SK-N-SH treated with all-trans-retinoic acid at 6 μM for 48 hours (cell line): ENCODE results near the gene ADAMTSL1.

ENCODE experiments used
- ATAC-seq: fragments of 200-7000 bp; cut with Tn5 transposase; 3 replicates; pipeline ENCODE4 v1.9.1; 2020; ENCODE audit warnings: mild to moderate bottlenecking, moderate library complexity
- ARNTL ChIP-seq: fragments of 450-650 bp; formaldehyde crosslinking; IDR thresholded peaks from 2 replicates; pipeline ENCODE4 v1.5.0; 2020; ENCODE audit warnings: low read depth, mild to moderate bottlenecking, moderate library complexity, borderline replicate concordance
- CREB5 ChIP-seq: fragments of 250-450 bp; sonication (Bioruptor Pico); IDR thresholded peaks from 2 replicates; pipeline ENCODE4 v1.5.1; 2020; ENCODE audit warnings: low read depth, mild to moderate bottlenecking, moderate library complexity
- CSDC2 ChIP-seq: fragments of 250-450 bp; sonication (Bioruptor Pico); IDR thresholded peaks from 2 replicates; pipeline ENCODE4 v1.5.0; 2020; ENCODE audit warnings: mild to moderate bottlenecking, moderate library complexity
- ESRRG ChIP-seq: fragments of 250-450 bp; sonication (Bioruptor Pico); IDR thresholded peaks from 2 replicates; pipeline ENCODE4 v1.6.1; 2021; ENCODE audit warnings: mild to moderate bottlenecking
- GLIS3 ChIP-seq: fragments of 250-450 bp; sonication (Bioruptor Pico); IDR thresholded peaks from 2 replicates; pipeline ENCODE4 v1.5.0; 2020; ENCODE audit warnings: mild to moderate bottlenecking, moderate library complexity
- ISL1 ChIP-seq: fragments of 250-450 bp; sonication (Bioruptor Pico); IDR thresholded peaks from 2 replicates; pipeline ENCODE4 v2.1.2; 2022; ENCODE audit warnings: mild to moderate bottlenecking, moderate library complexity
- OSR1 ChIP-seq: fragments of 250-450 bp; sonication (Bioruptor Pico); IDR thresholded peaks from 2 replicates; pipeline ENCODE4 v1.8.0; 2022; ENCODE audit warnings: moderate library complexity, mild to moderate bottlenecking, inconsistent platforms
- PATZ1 ChIP-seq: fragments of 250-450 bp; sonication (Bioruptor Pico); IDR thresholded peaks from 2 replicates; pipeline ENCODE4 v1.8.0; 2020; ENCODE audit warnings: mild to moderate bottlenecking, moderate library complexity, borderline replicate concordance
- PPARA ChIP-seq: fragments of 250-450 bp; sonication (Bioruptor Pico); IDR thresholded peaks from 2 replicates; pipeline ENCODE4 v1.5.0; 2020; ENCODE audit warnings: mild to moderate bottlenecking, borderline replicate concordance
- RARB ChIP-seq: fragments of 250-450 bp; sonication (Bioruptor Pico); IDR thresholded peaks from 2 replicates; pipeline ENCODE4 v1.8.0; 2021; ENCODE audit warnings: mild to moderate bottlenecking, moderate library complexity
- SNAI2 ChIP-seq: fragments of 250-450 bp; sonication (Bioruptor Pico); IDR thresholded peaks from 2 replicates; pipeline ENCODE4 v1.5.0; 2020; ENCODE audit warnings: mild to moderate bottlenecking, moderate library complexity
- TCF4 ChIP-seq: fragments of 250-450 bp; sonication (Bioruptor Pico); IDR thresholded peaks from 2 replicates; pipeline ENCODE4 v1.8.0; 2021; ENCODE audit warnings: mild to moderate bottlenecking, moderate library complexity, borderline replicate concordance
- TOX ChIP-seq: fragments of 250-450 bp; sonication (Bioruptor Pico); IDR thresholded peaks from 2 replicates; pipeline ENCODE4 v1.8.0; 2021; ENCODE audit warnings: mild to moderate bottlenecking, moderate library complexity, borderline replicate concordance
- TSHZ2 ChIP-seq: fragments of 250-450 bp; sonication (Bioruptor Pico); IDR thresholded peaks from 2 replicates; pipeline ENCODE4 v1.5.0; 2020; ENCODE audit warnings: mild to moderate bottlenecking, moderate library complexity
- ZC3H10 ChIP-seq: fragments of 250-450 bp; sonication (Bioruptor Pico); IDR thresholded peaks from 2 replicates; pipeline ENCODE4 v1.5.1; 2021; ENCODE audit warnings: mild to moderate bottlenecking, moderate library complexity
- ZFP3 ChIP-seq: fragments of 250-450 bp; sonication (Bioruptor Pico); IDR thresholded peaks from 2 replicates; pipeline ENCODE4 v1.5.0; 2020; ENCODE audit warnings: mild to moderate bottlenecking, moderate library complexity
- ZFP30 ChIP-seq: fragments of 450-650 bp; formaldehyde crosslinking; IDR thresholded peaks from 2 replicates; pipeline ENCODE4 v1.5.0; 2022; ENCODE audit warnings: mild to moderate bottlenecking, moderate library complexity
- ZNF565 ChIP-seq: fragments of 450-650 bp; formaldehyde crosslinking; conservative IDR thresholded peaks from 2 replicates; pipeline ENCODE4 v1.5.0; 2020; ENCODE audit warnings: low read depth, mild to moderate bottlenecking, moderate library complexity
- ZNF70 ChIP-seq: fragments of 450-650 bp; formaldehyde crosslinking; IDR thresholded peaks from 2 replicates; pipeline ENCODE4 v1.5.0; 2020; ENCODE audit warnings: mild to moderate bottlenecking, moderate library complexity
- ZNF8 ChIP-seq: fragments of 450-650 bp; formaldehyde crosslinking; IDR thresholded peaks from 2 replicates; pipeline ENCODE4 v1.5.0; 2020; ENCODE audit warnings: mild to moderate bottlenecking, moderate library complexity
- TF ChIP-seq, protein P1 (sequence below): fragments of 250-450 bp; sonication (Bioruptor Pico); IDR thresholded peaks from 2 replicates; pipeline ENCODE4 v1.8.0; 2021; ENCODE audit warnings: low read depth, mild to moderate bottlenecking, moderate library complexity, borderline replicate concordance
- TF ChIP-seq, protein P2 (sequence below): fragments of 250-450 bp; sonication (Bioruptor Pico); IDR thresholded peaks from 2 replicates; pipeline ENCODE4 v1.5.1; 2021; ENCODE audit warnings: mild to moderate bottlenecking, moderate library complexity

Gene ADAMTSL1

GRCh38 chr9:18478501-18479361 lies 4.8 kb downstream of the ADAMTSL1 start:
- TF ChIP-seq TOX (CRISPR knock-in tag) (no peak), ESRRG (CRISPR knock-in tag) (no peak), PATZ1 (CRISPR knock-in tag) (no peak), TSHZ2 (no peak), GLIS3 (CRISPR knock-in tag) (no peak), ZNF70 (CRISPR knock-in tag) (no peak), ZNF8 (no peak), ZFP3 (CRISPR knock-in tag) (no peak)
- TF ChIP-seq, protein P1, sequence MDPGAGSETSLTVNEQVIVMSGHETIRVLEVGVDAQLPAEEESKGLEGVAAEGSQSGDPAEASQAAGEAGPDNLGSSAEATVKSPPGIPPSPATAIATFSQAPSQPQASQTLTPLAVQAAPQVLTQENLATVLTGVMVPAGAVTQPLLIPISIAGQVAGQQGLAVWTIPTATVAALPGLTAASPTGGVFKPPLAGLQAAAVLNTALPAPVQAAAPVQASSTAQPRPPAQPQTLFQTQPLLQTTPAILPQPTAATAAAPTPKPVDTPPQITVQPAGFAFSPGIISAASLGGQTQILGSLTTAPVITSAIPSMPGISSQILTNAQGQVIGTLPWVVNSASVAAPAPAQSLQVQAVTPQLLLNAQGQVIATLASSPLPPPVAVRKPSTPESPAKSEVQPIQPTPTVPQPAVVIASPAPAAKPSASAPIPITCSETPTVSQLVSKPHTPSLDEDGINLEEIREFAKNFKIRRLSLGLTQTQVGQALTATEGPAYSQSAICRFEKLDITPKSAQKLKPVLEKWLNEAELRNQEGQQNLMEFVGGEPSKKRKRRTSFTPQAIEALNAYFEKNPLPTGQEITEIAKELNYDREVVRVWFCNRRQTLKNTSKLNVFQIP (CRISPR knock-in tag), result no peak
- ATAC-seq, result peak; percentile 63

- peak; percentile 4; the same call in 2 of the 3 replicates for ATAC-seq
- TF ChIP-seq ZFP3 (CRISPR knock-in tag) (no peak), TCF4 (CRISPR knock-in tag) (no peak), OSR1 (no peak), ARNTL (no peak), ZNF565 (CRISPR knock-in tag) (no peak), TOX (CRISPR knock-in tag) (no peak), ZFP30 (CRISPR knock-in tag) (no peak), CREB5 (CRISPR knock-in tag) (no peak), ISL1 (CRISPR knock-in tag) (no peak), ZC3H10 (CRISPR knock-in tag) (no peak), SNAI2 (CRISPR knock-in tag) (no peak), RARB (CRISPR knock-in tag) (no peak), PPARA (CRISPR knock-in tag) (no peak), ZNF8 (no peak), TSHZ2 (no peak), ZNF70 (CRISPR knock-in tag) (no peak), CSDC2 (CRISPR knock-in tag) (no peak), GLIS3 (CRISPR knock-in tag) (no peak)
- TF ChIP-seq, protein P2, sequence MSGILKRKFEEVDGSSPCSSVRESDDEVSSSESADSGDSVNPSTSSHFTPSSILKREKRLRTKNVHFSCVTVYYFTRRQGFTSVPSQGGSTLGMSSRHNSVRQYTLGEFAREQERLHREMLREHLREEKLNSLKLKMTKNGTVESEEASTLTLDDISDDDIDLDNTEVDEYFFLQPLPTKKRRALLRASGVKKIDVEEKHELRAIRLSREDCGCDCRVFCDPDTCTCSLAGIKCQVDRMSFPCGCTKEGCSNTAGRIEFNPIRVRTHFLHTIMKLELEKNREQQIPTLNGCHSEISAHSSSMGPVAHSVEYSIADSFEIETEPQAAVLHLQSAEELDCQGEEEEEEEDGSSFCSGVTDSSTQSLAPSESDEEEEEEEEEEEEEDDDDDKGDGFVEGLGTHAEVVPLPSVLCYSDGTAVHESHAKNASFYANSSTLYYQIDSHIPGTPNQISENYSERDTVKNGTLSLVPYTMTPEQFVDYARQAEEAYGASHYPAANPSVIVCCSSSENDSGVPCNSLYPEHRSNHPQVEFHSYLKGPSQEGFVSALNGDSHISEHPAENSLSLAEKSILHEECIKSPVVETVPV (CRISPR knock-in tag), result no peak
- TF ChIP-seq, protein P1 (CRISPR knock-in tag), result no peak
Measured at GRCh38 chr9:18479405-18479804, 5.5 kb downstream of the ADAMTSL1 start.
